OCI-LY1 (cell line): ENCODE data around the gene CCDC192.

Source experiments
- EZH2 ChIP-seq: fragments of 200-600 bp; sonication (generic), shearing (Covaris generic); IDR thresholded peaks from 2 replicates; pipeline ENCODE4 v1.8.0; 2017; ENCODE audit warnings: borderline replicate concordance, mixed run types, mild to moderate bottlenecking, antibody characterized with exemption, low read length, moderate library complexity, mixed read lengths
- TF ChIP-seq, protein P1 (sequence below): fragments of 200-600 bp; sonication (generic), shearing (Covaris generic); IDR thresholded peaks from 2 replicates; pipeline ENCODE4 v1.5.1; 2017; ENCODE audit warnings: mild to moderate bottlenecking, antibody characterized with exemption, low read length, moderate library complexity, mixed read lengths

DNA sequence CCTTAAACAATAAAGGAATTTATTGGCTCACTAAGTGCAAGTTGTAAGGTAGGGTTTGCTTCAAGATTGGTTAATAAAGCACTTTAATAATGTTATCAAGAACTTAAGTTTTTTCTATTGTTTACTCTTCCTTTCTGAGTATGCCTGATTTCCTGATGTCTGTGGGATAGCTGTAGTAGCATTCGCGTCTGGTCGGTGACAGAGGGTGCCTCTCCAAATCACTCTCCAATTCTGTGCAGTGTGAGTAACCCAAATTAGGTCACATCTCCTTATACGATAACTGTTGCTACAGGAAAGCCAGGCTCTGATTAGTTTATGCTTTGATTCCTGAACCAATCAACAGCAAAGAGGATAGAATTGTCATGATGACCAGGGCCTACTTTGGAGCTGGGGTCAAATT lies 90.7 kb downstream of the CCDC192 start:
- TF ChIP-seq, protein P1, sequence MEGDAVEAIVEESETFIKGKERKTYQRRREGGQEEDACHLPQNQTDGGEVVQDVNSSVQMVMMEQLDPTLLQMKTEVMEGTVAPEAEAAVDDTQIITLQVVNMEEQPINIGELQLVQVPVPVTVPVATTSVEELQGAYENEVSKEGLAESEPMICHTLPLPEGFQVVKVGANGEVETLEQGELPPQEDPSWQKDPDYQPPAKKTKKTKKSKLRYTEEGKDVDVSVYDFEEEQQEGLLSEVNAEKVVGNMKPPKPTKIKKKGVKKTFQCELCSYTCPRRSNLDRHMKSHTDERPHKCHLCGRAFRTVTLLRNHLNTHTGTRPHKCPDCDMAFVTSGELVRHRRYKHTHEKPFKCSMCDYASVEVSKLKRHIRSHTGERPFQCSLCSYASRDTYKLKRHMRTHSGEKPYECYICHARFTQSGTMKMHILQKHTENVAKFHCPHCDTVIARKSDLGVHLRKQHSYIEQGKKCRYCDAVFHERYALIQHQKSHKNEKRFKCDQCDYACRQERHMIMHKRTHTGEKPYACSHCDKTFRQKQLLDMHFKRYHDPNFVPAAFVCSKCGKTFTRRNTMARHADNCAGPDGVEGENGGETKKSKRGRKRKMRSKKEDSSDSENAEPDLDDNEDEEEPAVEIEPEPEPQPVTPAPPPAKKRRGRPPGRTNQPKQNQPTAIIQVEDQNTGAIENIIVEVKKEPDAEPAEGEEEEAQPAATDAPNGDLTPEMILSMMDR = no peak
- no peak for TF ChIP-seq EZH2
